Breast epithelium (tissue), 4 donors: ENCODE data around the gene SUGP2. TPM values are rescaled to one million over a fixed set of nuclear protein-coding genes. Genes with fewer than 3 reads are reported as not detected.
A peak's percentile ranks its signal among the peaks of the same experiment; 100 is the strongest.

Experiments
- DNase-seq, 2 donors: peaks; one replicate each; pipeline ENCODE4 v3.0.0-alpha.2; 2019; ENCODE audit warnings: low spot score in 2 of 2
- H3K27ac ChIP-seq, 2 donors: fragments of 200-600 bp; sonication (generic) in 1 of 2; one replicate each; pipeline ENCODE4 v1.5.1; 2016 to 2019; ENCODE audit warnings: mild to moderate bottlenecking in 1 of 2
- H3K27me3 ChIP-seq, 2 donors: fragments of 200-600 bp; sonication (generic) in 1 of 2; one replicate each; pipeline versions ENCODE4 v1.5.1 to v1.6.0; 2017 to 2019; ENCODE audit warnings: control low read depth in 1 of 2, mild to moderate bottlenecking in 1 of 2
- H3K36me3 ChIP-seq: fragments of 200-600 bp; one replicate; pipeline ENCODE4 v1.5.1; 2019
- H3K4me1 ChIP-seq, 2 donors: fragments of 200-600 bp; sonication (generic); one replicate each; pipeline ENCODE4 v1.5.1; 2016 to 2019; ENCODE audit warnings: control low read depth in 1 of 2
- H3K4me3 ChIP-seq, 3 donors: fragments of 200-600 bp; sonication (generic); 1 replicate in 2 of 3; 2 replicates in 1 of 3; pipeline ENCODE4 v1.5.1; 2016 to 2019; ENCODE audit warnings: mild to moderate bottlenecking in 3 of 3, moderate library complexity in 2 of 3
- H3K9me3 ChIP-seq, 2 donors: fragments of 200-600 bp; sonication (generic) in 1 of 2; one replicate each; pipeline ENCODE4 v1.5.1; 2016 to 2019; ENCODE audit warnings: control low read depth in 1 of 2
- POLR2A ChIP-seq: fragments of 450-650 bp; IDR thresholded peaks from one replicate; pipeline ENCODE4 v1.6.1; 2016; ENCODE audit warnings: antibody characterized with exemption, mild to moderate bottlenecking, moderate library complexity
- POLR2AphosphoS5 ChIP-seq, 3 donors: sonication (generic); formaldehyde crosslinking; IDR thresholded peaks; one replicate each; pipeline ENCODE4 v1.6.1; 2017; ENCODE audit warnings: antibody characterized with exemption in 3 of 3
- intact Hi-C: fragments of 100-400 bp; cut with DNase I; formaldehyde crosslinking; loops from one replicate; pipeline ENCODE4 v1.15.1; 2023; ENCODE audit warnings: low total_unique reads
- total RNA-seq, 3 donors: library from RNA; depleted of rRNA; stranded (reverse); fragments of >200 nt; gene quantifications; one replicate each; pipeline ENCODE4 v1.1.0, GENCODE V29; 2016
- TF ChIP-seq, protein P1 (sequence below), 3 donors: fragments of 450-650 bp; IDR thresholded peaks; one replicate each; pipeline ENCODE4 v1.5.1; 2016 to 2017; ENCODE audit warnings: antibody characterized with exemption in 3 of 3, mild to moderate bottlenecking in 3 of 3, moderate library complexity in 3 of 3

The SUGP2 gene
- total RNA-seq, 3 donors from 2014 or later, result 27.8 to 58.1 (median 56.0) TPM

DNA sequence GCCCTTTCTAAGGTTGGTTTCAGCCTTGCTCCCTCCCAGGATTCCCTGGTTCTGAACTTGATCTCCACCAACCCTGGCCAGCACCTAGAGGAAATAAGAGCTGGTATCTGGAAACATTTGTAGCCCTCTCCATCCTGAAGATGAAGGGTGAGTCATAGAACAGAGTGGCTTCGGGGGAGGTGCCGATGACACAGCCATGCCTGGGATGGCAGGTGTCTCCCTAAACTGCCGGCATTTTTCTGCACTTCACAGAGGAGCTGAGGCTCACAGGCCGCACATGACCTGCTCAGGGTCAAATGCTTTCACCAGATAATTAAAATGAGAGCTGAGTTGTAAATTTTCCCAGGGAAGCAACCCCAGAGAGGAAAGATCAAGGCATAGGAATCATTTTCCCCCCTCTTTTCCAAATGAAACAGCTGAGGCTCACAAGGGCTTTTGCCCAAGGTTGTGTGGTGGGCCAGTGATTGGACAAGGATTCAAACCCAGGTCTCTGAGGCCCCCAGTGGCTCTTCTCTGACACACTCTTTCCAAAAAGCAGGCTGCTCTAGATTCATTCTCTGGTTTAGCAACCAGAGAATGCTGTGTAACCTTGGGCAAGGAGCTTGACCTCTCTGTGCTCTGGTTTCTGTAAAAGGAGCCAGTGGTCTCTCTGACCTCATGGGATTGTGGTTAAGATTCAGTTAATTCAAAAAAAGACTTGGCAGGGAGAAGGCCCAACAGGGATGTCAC lies 29.3 kb upstream of the SUGP2 start:
- peak overlapping the region; percentile 73 to 90 (median 87) for H3K4me3 ChIP-seq
- H3K27ac ChIP-seq, result peak overlapping the region; percentile 74 to 88
- peaks cover 0 to 9% of the 10 kb centered on the region in 2 donors for H3K4me1 ChIP-seq
- intact Hi-C loops, result no loop called here
- TF ChIP-seq POLR2A (no peak), POLR2AphosphoS5 (IDR thresholded peaks at IDR 0.05) (no peak)
- TF ChIP-seq, protein P1, sequence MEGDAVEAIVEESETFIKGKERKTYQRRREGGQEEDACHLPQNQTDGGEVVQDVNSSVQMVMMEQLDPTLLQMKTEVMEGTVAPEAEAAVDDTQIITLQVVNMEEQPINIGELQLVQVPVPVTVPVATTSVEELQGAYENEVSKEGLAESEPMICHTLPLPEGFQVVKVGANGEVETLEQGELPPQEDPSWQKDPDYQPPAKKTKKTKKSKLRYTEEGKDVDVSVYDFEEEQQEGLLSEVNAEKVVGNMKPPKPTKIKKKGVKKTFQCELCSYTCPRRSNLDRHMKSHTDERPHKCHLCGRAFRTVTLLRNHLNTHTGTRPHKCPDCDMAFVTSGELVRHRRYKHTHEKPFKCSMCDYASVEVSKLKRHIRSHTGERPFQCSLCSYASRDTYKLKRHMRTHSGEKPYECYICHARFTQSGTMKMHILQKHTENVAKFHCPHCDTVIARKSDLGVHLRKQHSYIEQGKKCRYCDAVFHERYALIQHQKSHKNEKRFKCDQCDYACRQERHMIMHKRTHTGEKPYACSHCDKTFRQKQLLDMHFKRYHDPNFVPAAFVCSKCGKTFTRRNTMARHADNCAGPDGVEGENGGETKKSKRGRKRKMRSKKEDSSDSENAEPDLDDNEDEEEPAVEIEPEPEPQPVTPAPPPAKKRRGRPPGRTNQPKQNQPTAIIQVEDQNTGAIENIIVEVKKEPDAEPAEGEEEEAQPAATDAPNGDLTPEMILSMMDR (IDR thresholded peaks at IDR 0.05), result no peak
- no peak for DNase-seq
- H3K9me3 ChIP-seq, result no peaks in the 10 kb centered on the region
- H3K27me3 ChIP-seq, result no peaks in the 10 kb centered on the region
- H3K36me3 ChIP-seq, result no peaks in the 10 kb centered on the region

DNA sequence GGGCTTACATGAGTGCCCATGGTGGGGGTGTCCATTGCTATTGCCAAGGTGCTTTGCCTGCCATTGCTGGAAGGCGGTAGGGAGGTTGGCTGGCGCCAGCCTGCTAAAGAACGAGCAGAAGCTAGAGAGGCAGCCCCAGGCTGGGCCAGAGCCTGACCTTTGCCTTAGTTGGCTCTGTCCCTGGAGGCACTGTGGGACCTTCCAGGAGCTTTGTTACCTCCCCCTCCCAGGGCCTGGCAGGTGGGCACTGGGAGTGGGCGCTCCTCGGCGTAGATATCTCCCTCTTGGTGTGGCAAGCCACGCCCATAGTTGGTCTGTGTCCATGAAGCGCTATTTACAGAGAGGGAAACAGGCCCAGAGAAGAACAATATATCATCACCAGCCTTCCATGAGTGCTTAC lies 28.2 kb upstream of the SUGP2 start:
- H3K27ac ChIP-seq, result no peak overlapping the region
- TF ChIP-seq POLR2A (no peak), POLR2AphosphoS5 (IDR thresholded peaks at IDR 0.05) (no peak)
- TF ChIP-seq, protein P1 (IDR thresholded peaks at IDR 0.05), result no peak
- H3K4me1 ChIP-seq, result peaks cover 0 to 9% of the 10 kb centered on the region in 2 donors
- no peak overlapping the region for H3K4me3 ChIP-seq
- intact Hi-C loops, result no loop called here
- no peaks in the 10 kb centered on the region for H3K36me3 ChIP-seq
- H3K9me3 ChIP-seq, result no peaks in the 10 kb centered on the region
- no peak for DNase-seq
- H3K27me3 ChIP-seq, result no peaks in the 10 kb centered on the region

DNA sequence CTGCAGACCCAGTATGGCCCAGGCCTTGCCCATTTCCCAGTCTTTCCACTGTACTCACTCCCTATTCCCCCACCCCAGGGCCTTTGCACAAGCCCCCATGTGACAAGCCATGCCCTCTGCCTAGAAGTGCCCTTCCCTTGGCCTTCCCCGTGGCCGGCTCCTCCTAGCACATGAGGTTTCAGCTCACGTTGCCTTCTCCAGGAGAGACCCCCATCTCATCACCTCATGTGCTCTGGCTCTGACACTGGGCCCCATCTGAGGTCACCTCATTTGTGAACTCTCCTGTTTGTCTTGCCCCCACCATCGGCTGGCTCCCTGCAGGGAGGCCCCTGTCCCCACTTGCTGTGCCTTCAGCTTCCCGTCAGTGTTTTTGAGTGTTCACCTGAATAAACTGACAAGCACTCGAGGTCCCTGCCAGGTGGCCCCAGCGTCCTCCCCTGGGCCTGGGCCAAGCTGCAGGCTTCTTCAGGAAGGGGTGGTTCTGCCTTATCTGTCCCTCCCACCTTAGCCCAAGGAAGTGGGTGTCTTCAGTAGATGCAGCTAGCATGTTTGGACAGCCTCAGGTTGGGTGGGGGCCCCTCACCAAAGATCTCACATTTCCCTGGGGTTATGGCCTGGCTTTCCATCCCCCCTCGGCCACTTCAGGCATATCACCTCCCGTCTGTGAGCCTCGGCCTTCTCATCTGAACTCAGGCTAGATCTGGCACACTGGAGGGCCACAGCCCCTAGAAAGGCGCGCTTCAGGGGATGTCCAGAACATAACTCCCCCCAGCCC lies 26.7 kb upstream of the SUGP2 start:
- intact Hi-C loops, result no loop called here
- TF ChIP-seq POLR2AphosphoS5 (IDR thresholded peaks at IDR 0.05) (no peak), POLR2A (no peak)
- TF ChIP-seq, protein P1 (IDR thresholded peaks at IDR 0.05), result no peak

DNA sequence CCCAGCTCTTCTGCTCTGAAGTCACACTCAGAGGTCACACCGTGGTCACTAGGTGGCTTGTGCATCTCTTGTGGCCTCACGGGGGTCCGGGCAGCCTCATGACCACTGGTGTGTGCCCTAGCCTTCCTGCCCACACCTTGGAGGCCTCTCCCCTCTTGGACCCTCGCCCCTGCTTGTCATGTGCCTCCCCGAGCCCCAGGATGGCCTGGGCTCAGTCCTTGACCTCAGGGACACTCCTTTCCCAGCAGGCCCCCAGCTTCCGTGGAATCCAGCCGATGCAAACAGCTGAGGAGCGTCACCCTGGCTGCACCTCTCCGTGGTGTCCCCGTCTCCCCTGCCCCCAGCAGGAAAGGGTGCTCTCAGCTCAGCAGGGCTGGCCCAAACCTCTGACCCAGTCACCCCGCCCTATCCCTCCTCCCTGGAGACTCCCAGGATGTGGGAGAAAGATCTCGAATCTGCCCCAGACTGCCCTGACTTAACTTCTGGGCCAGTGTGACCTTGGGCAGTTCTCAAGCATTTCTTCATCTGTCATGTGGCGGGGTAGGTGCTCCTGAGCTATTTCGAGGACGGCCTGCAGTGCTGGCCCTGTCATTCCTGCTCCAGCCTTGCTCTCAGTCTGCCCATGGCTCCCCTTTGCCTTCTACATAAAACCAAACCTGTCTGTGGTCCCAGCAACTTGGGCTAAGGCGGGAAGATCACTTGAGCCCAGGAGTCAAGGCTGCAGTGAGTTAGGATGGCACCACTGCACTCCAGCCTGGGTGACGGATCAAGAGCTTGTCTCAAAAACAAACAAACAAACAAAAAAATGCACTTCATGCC lies 25.9 kb upstream of the SUGP2 start:
- H3K4me3 ChIP-seq, result no peak overlapping the region
- TF ChIP-seq, protein P1 (IDR thresholded peaks at IDR 0.05), result no peak
- no peak for TF ChIP-seq POLR2AphosphoS5 (IDR thresholded peaks at IDR 0.05)
- no peak for TF ChIP-seq POLR2A
- H3K4me1 ChIP-seq, result no peaks in the 10 kb centered on the region
- no peak overlapping the region for H3K27ac ChIP-seq
- intact Hi-C loops, result no loop called here
- H3K27me3 ChIP-seq, result no peaks in the 10 kb centered on the region
- H3K9me3 ChIP-seq, result no peaks in the 10 kb centered on the region
- no peak for DNase-seq
- H3K36me3 ChIP-seq, result no peaks in the 10 kb centered on the region

More for the DNA sequence above, 26.7 kb upstream of the SUGP2 start:
- no peak for DNase-seq
- no peaks in the 10 kb centered on the region for H3K36me3 ChIP-seq
- no peaks in the 10 kb centered on the region for H3K9me3 ChIP-seq
- peaks cover 0 to 2% of the 10 kb centered on the region in 2 donors for H3K4me1 ChIP-seq
- no peak overlapping the region for H3K4me3 ChIP-seq
- H3K27me3 ChIP-seq, result no peaks in the 10 kb centered on the region
- H3K27ac ChIP-seq, result no peak overlapping the region
